Right lobe of liver (tissue), 4 donors: ENCODE data around the gene FLII.

Source experiments
- CTCF ChIP-seq, 4 donors: fragments of 200-600 bp in 3 of 4; fragments of 450-650 bp in 1 of 4; IDR thresholded peaks; one replicate each; pipeline versions ENCODE4 v1.5.1 to v1.8.0; 2016 to 2022; ENCODE audit warnings: antibody characterized with exemption in 4 of 4, mild to moderate bottlenecking in 2 of 4
- POLR2A ChIP-seq: fragments of 450-650 bp; IDR thresholded peaks from one replicate; pipeline ENCODE4 v1.6.1; 2017; ENCODE audit warnings: antibody characterized with exemption, mild to moderate bottlenecking
- donor health status: DM: no; HTN: no; CAD: no.
- donor health status: DM: no; HTN: no; CAD: no.
- donor health status: DM: no; HTN: yes; CAD: no.

GRCh38 chr17:18259621-18260331 lies 1.2 kb upstream of the FLII start:
- no peak for TF ChIP-seq POLR2A
- no peak for TF ChIP-seq CTCF (IDR thresholded peaks at IDR 0.05)
